GOT3 (cell line): ENCODE results near the gene GAB1.
"Not testable (repeated sequence)": the region's sequence is repeated elsewhere in the genome, so short reads cannot be mapped to it uniquely, and the experiment has no call there.

ENCODE experiments used
- DNase-seq: peaks from one replicate; lab custom pipeline; 2025; ENCODE audit warnings: mixed read lengths; lab: John Stamatoyannopoulos, UW

The GAB1 gene

GRCh38 chr4:143338313-143338712 lies 1.6 kb downstream of the GAB1 start:
- DNase-seq: no peak

GRCh38 chr4:143339497-143339896 lies 2.8 kb downstream of the GAB1 start:
- DNase-seq: no peak

GRCh38 chr4:143341186-143341755 lies 4.6 kb downstream of the GAB1 start:
- no peak for DNase-seq

DNA sequence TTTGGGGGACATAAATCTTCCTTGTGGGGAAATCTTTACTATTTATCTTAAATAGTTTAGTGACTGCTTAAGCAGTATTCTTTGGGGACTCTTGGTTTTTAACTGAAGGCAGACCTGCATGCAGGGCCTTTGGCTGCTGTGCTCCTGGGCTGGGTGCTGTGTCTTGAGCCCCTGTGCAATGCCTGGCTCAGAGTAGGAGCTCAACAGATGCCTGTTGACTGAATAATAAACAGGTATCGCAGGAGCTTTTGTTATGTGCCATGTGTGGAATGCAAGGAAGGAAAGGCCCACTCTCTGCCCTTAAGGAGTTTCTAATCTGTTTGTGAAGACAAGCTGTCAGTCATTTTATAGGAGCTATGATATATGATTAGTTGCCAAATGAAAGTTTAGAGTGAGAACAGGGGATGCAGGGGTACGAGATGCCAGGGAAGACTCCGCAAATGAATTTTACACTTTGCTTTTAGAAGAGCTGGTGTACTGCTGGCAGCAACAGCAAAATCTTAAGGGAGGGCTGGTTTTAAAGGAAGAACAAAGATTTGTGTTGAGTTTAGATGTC lies 6.7 kb downstream of the GAB1 start:
- no peak for DNase-seq

DNA sequence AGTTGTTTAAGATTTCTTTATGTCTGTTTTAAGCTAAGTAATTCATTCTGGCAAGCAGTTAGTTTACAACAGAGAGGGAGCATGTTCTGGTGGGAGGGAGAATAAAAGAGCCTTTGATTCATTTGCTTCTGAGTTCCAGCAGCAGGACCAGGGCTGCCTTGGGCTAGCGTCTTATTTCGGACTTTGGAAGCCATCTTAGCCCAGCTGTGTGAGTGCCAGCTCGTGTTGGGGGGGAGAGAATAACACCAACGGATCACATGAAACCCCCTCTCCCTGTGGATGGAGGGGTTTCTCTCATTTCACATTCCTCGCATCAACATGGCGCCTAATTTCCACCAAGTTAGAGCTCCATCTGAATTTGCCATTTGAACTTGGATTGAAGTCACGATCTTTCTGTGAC lies 7.4 kb downstream of the GAB1 start:
- no peak for DNase-seq

DNA sequence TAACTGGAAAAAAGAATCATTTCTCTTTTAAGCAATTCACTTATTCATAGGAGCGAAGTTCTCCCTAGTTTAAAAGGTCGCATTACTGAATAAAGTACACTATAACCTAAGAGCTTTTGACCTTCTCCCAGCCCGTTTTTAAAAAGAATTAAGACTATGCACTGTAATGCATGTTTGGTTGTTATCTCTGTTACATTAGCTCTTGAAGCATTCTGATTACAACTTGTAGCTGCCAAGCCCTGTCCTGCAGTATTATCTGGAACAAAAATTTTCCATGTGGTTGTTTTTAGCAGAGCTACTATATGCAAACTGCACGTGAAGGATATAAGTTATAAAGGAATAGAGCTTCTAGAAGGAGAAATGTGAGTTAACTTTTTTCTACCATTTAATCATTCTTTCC lies 8.1 kb downstream of the GAB1 start:
- DNase-seq: no peak

DNA sequence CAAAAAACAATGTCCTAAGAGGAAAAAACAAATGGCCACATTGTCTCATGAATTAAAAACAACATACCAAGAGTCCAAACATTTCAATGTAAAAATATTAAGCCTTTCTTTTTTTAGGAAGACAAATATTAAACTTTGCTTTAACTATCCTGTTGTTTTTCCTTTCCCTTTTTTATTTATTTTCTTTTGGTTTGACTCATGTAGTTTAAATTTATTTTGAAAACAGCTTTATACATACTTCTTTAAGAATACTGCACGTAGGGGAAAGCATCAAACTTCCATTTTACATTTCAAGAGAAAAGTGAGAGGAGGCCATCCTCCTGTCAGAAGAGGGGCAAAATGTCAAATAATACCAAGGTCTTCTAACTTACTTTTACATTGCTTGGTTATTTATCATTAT lies 8.7 kb downstream of the GAB1 start:
- DNase-seq: no peak

- no peak for DNase-seq
Observed at GRCh38 chr4:143346206-143346605, 9.5 kb downstream of the GAB1 start.

GRCh38 chr4:143347484-143348111 lies 10.9 kb downstream of the GAB1 start:
- no peak for DNase-seq

- DNase-seq: no peak
Observed at GRCh38 chr4:143348233-143349077, 11.8 kb downstream of the GAB1 start.

DNA sequence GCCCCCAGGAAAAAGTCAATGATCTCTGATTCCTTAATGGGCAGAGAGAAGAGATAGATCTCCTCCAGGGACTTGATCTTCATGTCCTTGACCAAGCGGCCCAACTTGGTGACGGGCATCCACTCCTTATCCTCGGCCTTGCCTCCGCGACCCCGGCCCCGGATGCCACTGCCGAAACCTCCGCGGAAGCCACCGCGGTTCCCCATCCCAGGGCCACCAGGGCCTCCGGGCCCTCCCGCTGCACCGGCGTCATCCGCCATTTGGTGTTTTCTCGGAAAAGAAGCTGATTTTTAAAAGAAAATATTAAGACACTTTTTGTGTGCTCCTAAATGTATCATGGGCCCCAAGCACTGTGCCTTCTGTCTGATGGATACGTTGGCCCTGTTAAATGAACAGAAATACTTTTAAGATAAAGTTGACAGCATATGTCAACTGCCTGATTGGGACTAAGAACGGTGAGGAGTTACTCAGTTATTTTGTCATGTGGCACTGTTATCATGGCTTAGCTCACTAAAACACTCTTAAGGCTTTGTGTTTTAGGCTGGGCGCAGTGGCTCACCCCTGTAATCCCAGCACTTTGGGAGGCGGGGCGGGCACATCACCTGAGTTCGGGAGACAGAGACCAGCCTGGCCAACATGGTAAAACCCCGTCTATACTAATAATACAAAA lies 13.3 kb downstream of the GAB1 start:
- DNase-seq: not testable (repeated sequence)

- DNase-seq: no peak
Observed at GRCh38 chr4:143351149-143351691, 14.5 kb downstream of the GAB1 start.

GRCh38 chr4:143351774-143352451 lies 15.2 kb downstream of the GAB1 start:
- no peak for DNase-seq

DNA sequence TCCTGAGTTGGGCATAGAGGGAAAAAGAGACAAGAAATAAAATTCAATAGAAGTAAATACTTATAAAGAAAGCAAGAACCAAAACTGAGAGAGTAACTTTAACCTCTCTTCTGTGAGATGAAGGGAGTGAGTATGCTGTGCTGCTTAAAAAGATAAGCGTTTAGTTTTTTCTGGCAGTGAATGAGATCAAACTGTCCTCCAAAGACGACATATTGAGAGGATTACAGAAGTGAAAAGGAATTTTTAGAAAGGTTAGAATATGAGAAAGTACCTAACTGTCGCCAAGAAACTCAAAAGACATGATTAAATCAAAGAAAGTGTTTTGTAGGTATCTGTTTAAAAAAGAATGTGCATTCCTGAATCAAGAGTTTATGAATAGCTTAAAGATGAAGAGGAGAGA lies 16.0 kb downstream of the GAB1 start:
- no peak for DNase-seq

DNA sequence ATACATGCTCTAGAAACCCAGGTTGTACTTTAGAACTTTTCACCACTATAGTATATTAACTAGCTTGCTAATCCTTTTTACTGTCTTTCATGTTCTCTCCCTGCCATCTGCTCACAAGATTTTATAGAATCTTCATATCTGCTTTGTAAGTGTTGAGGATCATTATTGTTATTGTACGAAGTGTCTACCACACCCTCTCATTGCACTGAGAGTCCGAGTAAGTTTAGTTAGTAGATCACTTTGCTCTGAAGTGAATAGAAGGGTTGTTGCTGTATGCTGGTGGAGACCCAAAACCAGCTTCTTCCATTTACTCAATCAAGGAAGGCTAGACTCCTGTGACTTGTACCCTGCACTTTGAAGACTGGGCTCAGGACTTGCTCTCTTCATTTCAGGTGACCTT lies 17.1 kb downstream of the GAB1 start:
- DNase-seq: no peak

DNA sequence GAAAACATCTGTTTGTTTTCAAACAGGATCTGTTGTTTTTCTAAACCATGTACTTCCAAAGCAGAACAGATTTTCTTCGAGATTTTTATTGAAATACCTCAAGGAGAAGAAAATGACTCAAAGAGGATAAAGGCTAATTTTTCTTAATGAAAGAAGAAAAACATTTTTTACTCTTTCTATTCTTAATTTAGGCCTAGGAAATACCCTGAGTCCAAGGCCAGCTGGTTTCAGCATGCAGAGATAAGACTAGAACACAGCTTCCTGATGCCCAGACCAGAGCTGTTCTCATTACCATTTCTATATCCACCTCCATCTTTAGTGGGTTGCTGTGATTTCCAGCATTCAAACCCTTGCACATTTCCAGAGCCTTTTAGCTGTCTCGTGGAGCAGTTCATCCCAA lies 18.3 kb downstream of the GAB1 start:
- DNase-seq: no peak

- no peak for DNase-seq
Observed at GRCh38 chr4:143355540-143356217, 19.0 kb downstream of the GAB1 start.

- DNase-seq: no peak
Observed at GRCh38 chr4:143356493-143356892, 19.8 kb downstream of the GAB1 start.

GRCh38 chr4:143357161-143357845 lies 20.6 kb downstream of the GAB1 start:
- no peak for DNase-seq

- no peak for DNase-seq
Observed at GRCh38 chr4:143358419-143358818, 21.7 kb downstream of the GAB1 start.
